Small intestine (tissue), 7 donors: ENCODE data around the gene TEDC2. TPM values are rescaled to one million over a fixed set of nuclear protein-coding genes. Genes with fewer than 3 reads are reported as not detected.

Experiments
- DNase-seq, 2 donors: peaks; one replicate each; pipeline versions ENCODE4 v3.0.0 to v3.0.0-alpha.2; 2013
- FAIRE-seq: peaks from 2 replicates; lab custom pipeline; 2012; peaks lifted over from hg19 to GRCh38; lab: Jason Lieb, UNC
- H3K27ac ChIP-seq, 3 donors: one replicate each; pipeline ENCODE4 v1.5.1; 2013; ENCODE audit warnings: low read length in 2 of 3, mild to moderate bottlenecking in 2 of 3, control low read depth in 1 of 3, inconsistent platforms in 1 of 3, low read depth in 1 of 3, moderate library complexity in 1 of 3
- H3K27me3 ChIP-seq, 3 donors: one replicate each; pipeline ENCODE4 v1.6.1; 2013; ENCODE audit warnings: low read length in 3 of 3, inconsistent platforms in 1 of 3; ENCODE audit not compliant: control insufficient read depth in 3 of 3, insufficient read depth in 3 of 3
- H3K36me3 ChIP-seq, 3 donors: one replicate each; pipeline ENCODE4 v1.6.1; 2013; ENCODE audit warnings: low read length in 3 of 3, inconsistent platforms in 1 of 3, low read depth in 1 of 3, mild to moderate bottlenecking in 1 of 3, moderate library complexity in 1 of 3; ENCODE audit not compliant: control insufficient read depth in 3 of 3, insufficient read depth in 2 of 3
- H3K4me1 ChIP-seq, 3 donors: one replicate each; pipeline ENCODE4 v1.6.1; 2013; ENCODE audit warnings: low read length in 2 of 3, inconsistent platforms in 1 of 3, low read depth in 1 of 3, mild to moderate bottlenecking in 1 of 3, moderate library complexity in 1 of 3; ENCODE audit not compliant: control insufficient read depth in 3 of 3, insufficient read depth in 2 of 3
- H3K4me3 ChIP-seq, 3 donors: one replicate each; pipeline ENCODE4 v1.5.1; 2013; ENCODE audit warnings: low read length in 3 of 3, control low read depth in 1 of 3, inconsistent platforms in 1 of 3, low read depth in 1 of 3, mild to moderate bottlenecking in 1 of 3, moderate library complexity in 1 of 3
- H3K9me3 ChIP-seq, 2 donors: one replicate each; pipeline ENCODE4 v1.6.1; 2013; ENCODE audit warnings: low read depth in 1 of 2, low read length in 1 of 2; ENCODE audit not compliant: control insufficient read depth in 2 of 2, insufficient read depth in 1 of 2
- WGBS, 3 donors: extraction: QIAGEN DNeasy Blood & Tissue Kit; methylation state at CpG; one replicate each; pipeline ENCODE4 v1.1.7; 2013; 5-methylcytosine and 5-hydroxymethylcytosine counted together
- polyA plus RNA-seq, 4 donors: library from polyadenylated mRNA; stranded (reverse) in 3 of 4; unstranded in 1 of 4; fragments of 200-250 nt in 3 of 4; fragments of 120-200 nt in 1 of 4; gene quantifications; one replicate each; pipeline versions ENCODE4 v1.2.1 to v1.2.3, GENCODE V29; 2013
- donor health status: healthy with polysubstance abuse.
- donor health status: control.
- donor health status: control.
- donor health status: Bipolar disorder and iron deficiency.
- donor health status: healthy.

Gene TEDC2
- polyA plus RNA-seq, 4 donors: 0.67 to 7.7 (median 3.0) TPM

- Histone ChIP-seq H3K27ac (no peak overlapping the region), H3K27me3 (no peaks in the 10 kb centered on the region), H3K9me3 (no peaks in the 10 kb centered on the region), H3K36me3 (peaks cover 4 to 72% (median 4%) of the 10 kb centered on the region in 3 donors), H3K4me3 (no peak overlapping the region), H3K4me1 (no peaks in the 10 kb centered on the region)
- DNase-seq (no peak), FAIRE-seq (no peak)
- 96 to 99% (median 96%) methylated on average over 8 to 9 of the region's 9 CpGs for WGBS, 3 donors
Observed at GRCh38 chr16:2443555-2443954, 16.4 kb upstream of the TEDC2 start.

GRCh38 chr16:2447920-2448583 is 11.9 kb upstream of the TEDC2 start:
- no peak for DNase-seq
- FAIRE-seq: no peak
- WGBS, 3 donors: 94 to 96% (median 95%) methylated on average over 11 of the region's 11 CpGs
- no peaks in the 10 kb centered on the region for H3K9me3 ChIP-seq
- no peaks in the 10 kb centered on the region for H3K4me1 ChIP-seq
- H3K36me3 ChIP-seq: peaks cover 7 to 86% (median 9%) of the 10 kb centered on the region in 3 donors
- H3K4me3 ChIP-seq: no peak overlapping the region
- H3K27me3 ChIP-seq: no peaks in the 10 kb centered on the region
- no peak overlapping the region for H3K27ac ChIP-seq

- Histone ChIP-seq H3K36me3 (peaks cover 7 to 89% (median 9%) of the 10 kb centered on the region in 3 donors), H3K4me1 (no peaks in the 10 kb centered on the region), H3K9me3 (no peaks in the 10 kb centered on the region), H3K27me3 (no peaks in the 10 kb centered on the region), H3K4me3 (no peak overlapping the region), H3K27ac (no peak overlapping the region)
- DNase-seq (no peak), FAIRE-seq (no peak)
- 97 to 98% (median 98%) methylated on average over 25 of the region's 25 CpGs for WGBS, 3 donors
Observed at GRCh38 chr16:2449118-2449517, 10.8 kb upstream of the TEDC2 start.

- WGBS, 3 donors: 95 to 96% (median 95%) methylated on average over 8 of the region's 8 CpGs
- FAIRE-seq: no peak
Observed at GRCh38 chr16:2450535-2450934, 9.4 kb upstream of the TEDC2 start.

GRCh38 chr16:2450975-2451381 is 8.9 kb upstream of the TEDC2 start:
- no peak for DNase-seq
- Histone ChIP-seq H3K27ac (no peak overlapping the region), H3K36me3 (peaks cover 3 to 91% (median 9%) of the 10 kb centered on the region in 3 donors)

More at GRCh38 chr16:2450535-2450934, 9.4 kb upstream of the TEDC2 start:
- H3K4me3 ChIP-seq: no peak overlapping the region
- H3K9me3 ChIP-seq: no peaks in the 10 kb centered on the region
- DNase-seq: no peak
- H3K4me1 ChIP-seq: no peaks in the 10 kb centered on the region
- H3K36me3 ChIP-seq: peaks cover 3 to 89% (median 9%) of the 10 kb centered on the region in 3 donors
- H3K27ac ChIP-seq: no peak overlapping the region
- no peaks in the 10 kb centered on the region for H3K27me3 ChIP-seq

GRCh38 chr16:2451851-2452320 is 8.0 kb upstream of the TEDC2 start:
- Histone ChIP-seq H3K36me3 (peaks cover 3 to 91% (median 6%) of the 10 kb centered on the region in 3 donors), H3K27me3 (no peaks in the 10 kb centered on the region), H3K27ac (no peak overlapping the region), H3K4me3 (no peak overlapping the region), H3K4me1 (no peaks in the 10 kb centered on the region), H3K9me3 (no peaks in the 10 kb centered on the region)
- no peak for FAIRE-seq
- DNase-seq: no peak
- WGBS, 3 donors: 93 to 94% (median 94%) methylated on average over 18 of the region's 18 CpGs

More at GRCh38 chr16:2450975-2451381, 8.9 kb upstream of the TEDC2 start:
- no peaks in the 10 kb centered on the region for H3K9me3 ChIP-seq
- H3K27me3 ChIP-seq: no peaks in the 10 kb centered on the region
- WGBS, 3 donors: 88 to 94% (median 90%) methylated on average over 18 to 19 of the region's 19 CpGs
- no peak overlapping the region for H3K4me3 ChIP-seq
- FAIRE-seq: no peak
- no peaks in the 10 kb centered on the region for H3K4me1 ChIP-seq

- no peak for FAIRE-seq
- peaks cover 3 to 92% (median 5%) of the 10 kb centered on the region in 3 donors for H3K36me3 ChIP-seq
Observed at GRCh38 chr16:2452650-2453049, 7.3 kb upstream of the TEDC2 start.

GRCh38 chr16:2455081-2455845 is 4.6 kb upstream of the TEDC2 start:
- no peak for FAIRE-seq
- H3K9me3 ChIP-seq: no peaks in the 10 kb centered on the region

More at GRCh38 chr16:2452650-2453049, 7.3 kb upstream of the TEDC2 start:
- Histone ChIP-seq H3K27me3 (no peaks in the 10 kb centered on the region), H3K4me1 (no peaks in the 10 kb centered on the region), H3K4me3 (no peak overlapping the region), H3K27ac (no peak overlapping the region), H3K9me3 (no peaks in the 10 kb centered on the region)
- WGBS, 3 donors: 98 to 99% (median 98%) methylated on average over 8 of the region's 8 CpGs
- no peak for DNase-seq

More at GRCh38 chr16:2455081-2455845, 4.6 kb upstream of the TEDC2 start:
- Histone ChIP-seq H3K4me3 (no peak overlapping the region), H3K4me1 (peaks cover under 1 to 10% (median 2%) of the 10 kb centered on the region in 3 donors), H3K27me3 (no peaks in the 10 kb centered on the region), H3K36me3 (peaks cover 0 to 72% (median 0%) of the 10 kb centered on the region in 3 donors), H3K27ac (no peak overlapping the region)
- DNase-seq: no peak
- WGBS, 3 donors: 95 to 97% (median 95%) methylated on average over 28 of the region's 28 CpGs
